K562 (cell line): ENCODE measurements around the gene TRANK1. TPM values are rescaled to one million over a fixed set of nuclear protein-coding genes. Genes with fewer than 3 reads are reported as not detected.

Experiments used
- ATAC-seq: fragments of 200-7000 bp; cut with Tn5 transposase; 3 replicates; pipeline ENCODE4 v1.9.1; 2020; ENCODE audit warnings: moderate library complexity
- BruUV-seq: library from RNA; stranded (reverse); fragments of 400-500 nt; replicated peaks from 2 replicates; lab custom pipeline; 2021; lab: Mats Ljungman, UMichigan
- CTCF ChIA-PET: fragments of 300-600 bp; formaldehyde crosslinking; extraction: SDS; loops from one replicate; lab custom pipeline; 2021; ENCODE audit warnings: low intra/inter-chr PET ratio; lab: Yijun Ruan, JAX
- POLR2A ChIA-PET: fragments of 300-600, 350-650 bp; sonication (Branson Sonifier 250); formaldehyde crosslinking; extraction: SDS; loops from one replicate; lab custom pipeline; 2021; ENCODE audit warnings: antibody characterized with exemption, inconsistent platforms; lab: Yijun Ruan, JAX
- DNase-seq, 4 experiments: peaks; one replicate each; pipeline versions ENCODE4 v3.0.0 to v3.0.0-alpha.2; 2011 to 2018; ENCODE audit warnings: low spot score in 3 of 4, mixed read lengths in 3 of 4; ENCODE audit errors: extremely low read depth in 1 of 4
- FAIRE-seq: peaks from 2 replicates; lab custom pipeline; 2011; peaks lifted over from hg19 to GRCh38; lab: Jason Lieb, UNC
- H2AFZ ChIP-seq: 2 replicates; pipeline ENCODE4 v1.6.0; 2011; ENCODE audit warnings: low read depth, low read length, control low read depth, inconsistent platforms
- H3K27ac ChIP-seq: fragments of 200-600 bp; 3 replicates; pipeline ENCODE4 v1.8.0; 2011; ENCODE audit warnings: low read depth, mild to moderate bottlenecking, control low read depth, inconsistent platforms, low read length, moderate library complexity, mixed read lengths; ENCODE audit errors: extremely low read depth
- H3K27me3 ChIP-seq, 2 experiments: fragments of 300-600 bp in 1 of 2; 2 replicates in 1 of 2; 3 replicates in 1 of 2; pipeline versions ENCODE4 v1.6.0 to v1.8.0; 2011; ENCODE audit warnings: inconsistent platforms in 2 of 2, low read length in 2 of 2, mild to moderate bottlenecking in 1 of 2, mixed read lengths in 1 of 2, moderate library complexity in 1 of 2; ENCODE audit not compliant: control insufficient read depth in 2 of 2, insufficient read depth in 2 of 2
- H3K36me3 ChIP-seq: fragments of 300-600 bp; 3 replicates; pipeline ENCODE4 v1.8.0; 2011; ENCODE audit warnings: mild to moderate bottlenecking, low read length, inconsistent platforms; ENCODE audit not compliant: control insufficient read depth, insufficient read depth
- H3K4me1 ChIP-seq, 2 experiments: fragments of 200-600 bp in 1 of 2; replicated peaks in 1 of 2; 2 replicates in 1 of 2; 3 replicates in 1 of 2; pipeline versions ENCODE4 v1.5.1 to v1.8.0; 2011; ENCODE audit warnings: inconsistent platforms in 2 of 2, low read length in 2 of 2, mild to moderate bottlenecking in 1 of 2, mixed read lengths in 1 of 2, moderate library complexity in 1 of 2; ENCODE audit not compliant: control insufficient read depth in 2 of 2, insufficient read depth in 2 of 2
- H3K4me2 ChIP-seq: 2 replicates; pipeline ENCODE4 v1.6.1; 2011; ENCODE audit warnings: low read length, control low read depth, inconsistent platforms, mixed read lengths; ENCODE audit not compliant: insufficient read depth
- H3K4me3 ChIP-seq: fragments of 200-600 bp; sonication (generic), shearing (Covaris generic); 2 replicates; pipeline ENCODE4 v1.5.1; 2016; ENCODE audit warnings: control low read depth, inconsistent platforms
- H3K79me2 ChIP-seq: fragments of 200-600 bp; 3 replicates; pipeline ENCODE4 v1.8.0; 2011; ENCODE audit warnings: low read length, inconsistent platforms; ENCODE audit not compliant: control insufficient read depth, insufficient read depth
- H3K9ac ChIP-seq, 2 experiments: 2 replicates each; pipeline versions ENCODE4 v1.6.0 to v1.6.1; 2011; ENCODE audit warnings: low read depth in 2 of 2, low read length in 2 of 2, control low read depth in 1 of 2, inconsistent platforms in 1 of 2, mild to moderate bottlenecking in 1 of 2, mixed read lengths in 1 of 2; ENCODE audit not compliant: insufficient read depth in 1 of 2
- H3K9me1 ChIP-seq: one replicate; pipeline ENCODE4 v1.6.0; 2011; ENCODE audit warnings: inconsistent platforms, mild to moderate bottlenecking, low read length, moderate library complexity; ENCODE audit not compliant: control insufficient read depth, insufficient read depth
- H3K9me3 ChIP-seq: replicated peaks from 2 replicates; pipeline ENCODE4 v1.5.1; 2011; ENCODE audit warnings: low read depth, low read length, inconsistent platforms; ENCODE audit not compliant: control insufficient read depth, insufficient read depth
- H4K20me1 ChIP-seq: replicated peaks from 2 replicates; pipeline ENCODE4 v1.6.1; 2011; ENCODE audit warnings: low read length, inconsistent platforms, mixed read lengths; ENCODE audit not compliant: control insufficient read depth, insufficient read depth
- KLF13 ChIP-seq: fragments of 450-650 bp; IDR thresholded peaks from 2 replicates; pipeline ENCODE4 v1.6.1; 2016; ENCODE audit warnings: missing genetic modification characterization, low read depth, mild to moderate bottlenecking, missing compliant biosample characterization, moderate library complexity, borderline replicate concordance
- NR3C1 ChIP-seq: sonication (generic); formaldehyde crosslinking; IDR thresholded peaks from 2 replicates; pipeline ENCODE4 v1.8.1; 2022; ENCODE audit warnings: missing genetic modification reagents
- ZBTB34 ChIP-seq: fragments of 250-450 bp; sonication (Bioruptor Pico); IDR thresholded peaks from 2 replicates; pipeline ENCODE4 v1.8.0; 2021; ENCODE audit warnings: mild to moderate bottlenecking, moderate library complexity
- ZNF589 ChIP-seq: fragments of 200-800 bp; sonication (Bioruptor generic); IDR thresholded peaks from 2 replicates; pipeline ENCODE4 v1.6.1; 2016; ENCODE audit warnings: low read depth, missing genetic modification characterization, missing compliant biosample characterization
- WGBS: fragments of 100-300 bp; shearing (Covaris generic); methylation state at CpG from one replicate; pipeline ENCODE4 v1.1.6; 2016; ENCODE audit warnings: low coverage, mixed read lengths; ENCODE audit not compliant: insufficient coverage; ENCODE audit errors: missing lambda C conversion rate; 5-methylcytosine and 5-hydroxymethylcytosine counted together
- in situ Hi-C: fragments of 300-500 bp; cut with MboI; formaldehyde crosslinking; loops from 4 replicates; pipeline ENCODE4 v1.15.0; 2018; ENCODE audit warnings: inconsistent platforms, mixed read lengths
- intact Hi-C: fragments of 100-400 bp; cut with micrococcal nuclease; formaldehyde crosslinking; loops from 2 replicates; pipeline ENCODE4 v1.14.2; 2022
- polyA plus RNA-seq, 8 experiments: library from polyadenylated mRNA; depleted of rRNA in 4 of 8; stranded (reverse) in 5 of 8; unstranded in 3 of 8; fragments of >200 nt; fragmentation: Nextera tagmentation in 2 of 8; fragmentation: Illumina TruSeq in 1 of 8; extraction: Ambion mirVana in 2 of 8; extraction: Trizol in 1 of 8; gene quantifications; 2 replicates each; pipeline versions ENCODE4 v1.2.1 to v1.2.3, GENCODE V29; 2011 to 2014; ENCODE audit warnings: inconsistent platforms in 1 of 8, missing spikeins in 1 of 8
- total RNA-seq, 7 experiments: library from RNA; depleted of rRNA in 6 of 7; stranded (reverse); fragments of >200 nt in 6 of 7; fragmentation: Illumina TruSeq in 2 of 7; extraction: Trizol in 2 of 7; gene quantifications; 2 replicates each; pipeline versions ENCODE4 v1.2.1 to v1.2.3, GENCODE V29; 2011 to 2021; ENCODE audit warnings: low replicate concordance in 1 of 7

Gene TRANK1
- total and polyA plus RNA-seq, 9 of the 15 experiments (the other 6 are each of a cell fraction or from before 2014, with no cell fraction given) = 0.41 to 5.3 (median 2.1) TPM

GRCh38 chr3:36867810-36868209, 77.0 kb downstream of the TRANK1 start:
- Histone ChIP-seq H3K27ac (no peak overlapping the region), H3K9me1 (no peaks in the 10 kb centered on the region), H4K20me1 (no peaks in the 10 kb centered on the region), H3K9me3 (no peaks in the 10 kb centered on the region), H3K36me3 (no peaks in the 10 kb centered on the region), H3K79me2 (no peaks in the 10 kb centered on the region), H3K27me3 (no peaks in the 10 kb centered on the region; a peak in 2 of 5 replicates), H3K9ac (no peak overlapping the region), H2AFZ (no peak overlapping the region), H3K4me3 (no peak overlapping the region), H3K4me1 (no peaks in the 10 kb centered on the region), H3K4me2 (no peak overlapping the region)
- CTCF ChIA-PET = interaction anchor here (2.2 kb wide), 1 partner anchor 138 kb away, joined by 18 read pairs; no protein-coding TSS in a partner anchor
- no peak for DNase-seq
- WGBS = 17% methylated on average over 7 of the region's 7 CpGs
- in situ Hi-C loops = loop anchor here (25.0 kb wide), 1 partner anchor 131 kb away; no protein-coding TSS in a partner anchor
- POLR2A ChIA-PET = interaction anchor here (1.3 to 1.7 kb wide), 4 partner anchors 8 to 134 kb away, joined by 4 to 7 read pairs (median 4); no protein-coding TSS in a partner anchor
- no peak for FAIRE-seq
- TF ChIP-seq KLF13 (tag) (no peak), ZNF589 (CRISPR knock-in tag) (no peak), NR3C1 (no peak), ZBTB34 (CRISPR knock-in tag) (no peak)
- ATAC-seq = peak; percentile 36; the same call in 2 of the 3 replicates
- intact Hi-C loops = no loop called here
- no TSS peak for BruUV-seq
